Activated CD8-positive, alpha-beta memory T cell treated with anti-CD3 and anti-CD28 coated beads for 1 hour (primary cell): ENCODE results near the gene ZC2HC1B.
"Not testable (repeated sequence)": the region's sequence is repeated elsewhere in the genome, so short reads cannot be mapped to it uniquely, and the experiment has no call there.

Experiments used
- DNase-seq, 2 donors: peaks; one replicate each; pipeline ENCODE4 v3.0.0-alpha.2; 2020; ENCODE audit warnings: low read depth in 1 of 2; ENCODE audit errors: extremely low read depth in 1 of 2

Gene ZC2HC1B

GRCh38 chr6:143867236-143867635 lies 3.0 kb downstream of the ZC2HC1B start:
- DNase-seq = no peak

GRCh38 chr6:143868808-143869207 lies 4.5 kb downstream of the ZC2HC1B start:
- not testable (repeated sequence) for DNase-seq

GRCh38 chr6:143871202-143871730 lies 7.0 kb downstream of the ZC2HC1B start:
- not testable (repeated sequence) for DNase-seq

GRCh38 chr6:143872201-143872600 lies 7.9 kb downstream of the ZC2HC1B start:
- DNase-seq = no peak

- not testable (repeated sequence) for DNase-seq
These were observed 9.3 kb downstream of the ZC2HC1B start for GRCh38 chr6:143873600-143873999.

- not testable (repeated sequence) for DNase-seq
These were observed 10.2 kb downstream of the ZC2HC1B start for GRCh38 chr6:143874503-143874902.

- DNase-seq = no peak
These were observed 13.5 kb downstream of the ZC2HC1B start for GRCh38 chr6:143877584-143878271.

GRCh38 chr6:143878272-143878760 lies 14.0 kb downstream of the ZC2HC1B start:
- DNase-seq = no peak

GRCh38 chr6:143880412-143880811 lies 16.1 kb downstream of the ZC2HC1B start:
- no peak for DNase-seq

GRCh38 chr6:143882401-143882930 lies 18.2 kb downstream of the ZC2HC1B start:
- DNase-seq = no peak

- no peak for DNase-seq
These were observed 20.1 kb downstream of the ZC2HC1B start for GRCh38 chr6:143884216-143884900.

- DNase-seq = no peak
These were observed 20.8 kb downstream of the ZC2HC1B start for GRCh38 chr6:143885116-143885515.

- DNase-seq = no peak
These were observed 30.4 kb downstream of the ZC2HC1B start for GRCh38 chr6:143894655-143895054.

GRCh38 chr6:143896126-143896860 lies 32.0 kb downstream of the ZC2HC1B start:
- DNase-seq = no peak

GRCh38 chr6:143900358-143900757 lies 36.1 kb downstream of the ZC2HC1B start:
- no peak for DNase-seq

- DNase-seq = no peak
These were observed 37.8 kb downstream of the ZC2HC1B start for GRCh38 chr6:143901885-143902750.

GRCh38 chr6:143902827-143903226 lies 38.6 kb downstream of the ZC2HC1B start:
- no peak for DNase-seq

- no peak for DNase-seq
These were observed 46.8 kb downstream of the ZC2HC1B start for GRCh38 chr6:143911028-143911427.

- no peak for DNase-seq
These were observed 48.4 kb downstream of the ZC2HC1B start for GRCh38 chr6:143912671-143913070.

GRCh38 chr6:143917026-143917425 lies 52.8 kb downstream of the ZC2HC1B start:
- not testable (repeated sequence) for DNase-seq
